Activated CD8-positive, alpha-beta memory T cell treated with anti-CD3 and anti-CD28 coated beads for 1 hour (primary cell): ENCODE results near the gene PDHX.
"Not testable (repeated sequence)": the region's sequence is repeated elsewhere in the genome, so short reads cannot be mapped to it uniquely, and the experiment has no call there.

Experiments
- DNase-seq, 2 donors: peaks; one replicate each; pipeline ENCODE4 v3.0.0-alpha.2; 2020; ENCODE audit warnings: low read depth in 1 of 2; ENCODE audit errors: extremely low read depth in 1 of 2

The PDHX gene

GRCh38 chr11:35013514-35014233 is 97.3 kb downstream of the PDHX start:
- no peak for DNase-seq

GRCh38 chr11:35014346-35014745 is 97.9 kb downstream of the PDHX start:
- DNase-seq, result no peak

- DNase-seq, result no peak
Measured at GRCh38 chr11:35015621-35016387, 99.4 kb downstream of the PDHX start.

GRCh38 chr11:35016916-35017315 is 100.5 kb downstream of the PDHX start:
- DNase-seq, result no peak

- DNase-seq, result no peak
Measured at GRCh38 chr11:35017528-35018342, 101.3 kb downstream of the PDHX start.

GRCh38 chr11:35021589-35021988 is 105.2 kb downstream of the PDHX start:
- DNase-seq, result no peak

- not testable (repeated sequence) for DNase-seq
Measured at GRCh38 chr11:35023940-35024339, 107.5 kb downstream of the PDHX start.

GRCh38 chr11:35028007-35028406 is 111.6 kb downstream of the PDHX start:
- not testable (repeated sequence) for DNase-seq

GRCh38 chr11:35029979-35030682 is 113.7 kb downstream of the PDHX start:
- no peak for DNase-seq

GRCh38 chr11:35030716-35031213 is 114.3 kb downstream of the PDHX start:
- no peak for DNase-seq

GRCh38 chr11:35031346-35031745 is 114.9 kb downstream of the PDHX start:
- DNase-seq, result no peak

GRCh38 chr11:35031867-35032266 is 115.4 kb downstream of the PDHX start:
- DNase-seq, result no peak

- DNase-seq, result no peak
Measured at GRCh38 chr11:35033011-35033410, 116.6 kb downstream of the PDHX start.

GRCh38 chr11:35034401-35034800 is 118.0 kb downstream of the PDHX start:
- no peak for DNase-seq

- no peak for DNase-seq
Measured at GRCh38 chr11:35035894-35036408, 119.5 kb downstream of the PDHX start.

GRCh38 chr11:35036639-35037038 is 120.2 kb downstream of the PDHX start:
- DNase-seq, result no peak

GRCh38 chr11:35038211-35038928 is 122.0 kb downstream of the PDHX start:
- DNase-seq, result no peak

GRCh38 chr11:35039076-35039475 is 122.7 kb downstream of the PDHX start:
- no peak for DNase-seq

GRCh38 chr11:35040221-35040942 is 124.0 kb downstream of the PDHX start:
- peak; percentile 10 to 17 for DNase-seq
